PC-3 (cell line): Measurements from ENCODE around the gene GP1BB. TPM values are rescaled to one million over a fixed set of nuclear protein-coding genes. Genes with fewer than 3 reads are reported as not detected.

Experiments used
- ATAC-seq: fragments of 200-7000 bp; cut with Tn5 transposase; 2 replicates; pipeline ENCODE4 v1.9.1; 2020; ENCODE audit warnings: mild to moderate bottlenecking, moderate library complexity
- BruUV-seq: library from RNA; stranded (reverse); fragments of 400-500 nt; replicated peaks from 2 replicates; lab custom pipeline; 2021; lab: Mats Ljungman, UMichigan
- CTCF ChIA-PET: fragments of 300-600 bp; sonication (Branson Sonifier 250); formaldehyde crosslinking; loops from one replicate; lab custom pipeline; 2022; ENCODE audit warnings: antibody characterized with exemption; lab: Charles Lee
- POLR2A ChIA-PET: fragments of 300-600 bp; sonication (Branson Sonifier 250); formaldehyde crosslinking; loops from one replicate; lab custom pipeline; 2022; ENCODE audit warnings: antibody characterized with exemption; ENCODE audit not compliant: unreplicated experiment; lab: Charles Lee
- DNase-seq: peaks from one replicate; pipeline ENCODE4 v3.0.0-alpha.2; 2015
- H2AFZ ChIP-seq: fragments of 300-600 bp; sonication (generic); 2 replicates; pipeline ENCODE4 v1.6.0; 2016; ENCODE audit warnings: antibody characterized with exemption, low read length
- H3F3A ChIP-seq: fragments of 300-600 bp; sonication (generic); one replicate; pipeline ENCODE4 v1.6.0; 2017; ENCODE audit warnings: antibody characterized with exemption, low read length, control low read depth, mild to moderate bottlenecking; ENCODE audit not compliant: unreplicated experiment
- H3K27ac ChIP-seq: fragments of 300-600 bp; sonication (generic); 2 replicates; pipeline ENCODE4 v1.5.1; 2016; ENCODE audit warnings: mild to moderate bottlenecking, low read length
- H3K27me3 ChIP-seq: fragments of 300-600 bp; sonication (generic); 2 replicates; pipeline ENCODE4 v1.6.1; 2016; ENCODE audit warnings: low read length, mixed read lengths
- H3K36me3 ChIP-seq: fragments of 300-600 bp; sonication (generic); 2 replicates; pipeline ENCODE4 v1.6.1; 2016; ENCODE audit warnings: low read depth, mixed run types, low read length, mixed read lengths
- H3K4me1 ChIP-seq: fragments of 300-600 bp; sonication (generic); 2 replicates; pipeline ENCODE4 v1.5.1; 2016; ENCODE audit warnings: low read length; ENCODE audit not compliant: insufficient read depth
- H3K4me2 ChIP-seq: fragments of 300-600 bp; sonication (generic); 2 replicates; pipeline ENCODE4 v1.6.0; 2016; ENCODE audit warnings: low read length
- H3K4me3 ChIP-seq: fragments of 300-600 bp; sonication (generic); 2 replicates; pipeline ENCODE4 v1.5.1; 2016; ENCODE audit warnings: mild to moderate bottlenecking, low read length, mixed read lengths
- H3K79me2 ChIP-seq: fragments of 300-600 bp; sonication (generic); 2 replicates; pipeline ENCODE4 v1.6.1; 2017; ENCODE audit warnings: low read length, mixed read lengths
- H3K9ac ChIP-seq: fragments of 300-600 bp; sonication (generic); 2 replicates; pipeline ENCODE4 v1.6.0; 2016; ENCODE audit warnings: mild to moderate bottlenecking, low read length
- H3K9me2 ChIP-seq: fragments of 300-600 bp; sonication (generic); replicated peaks from 2 replicates; pipeline ENCODE4 v1.6.1; 2016; ENCODE audit warnings: mixed run types, low read length, mixed read lengths
- H3K9me3 ChIP-seq: fragments of 300-600 bp; sonication (generic); 2 replicates; pipeline ENCODE4 v1.6.1; 2016; ENCODE audit warnings: low read length, mixed read lengths
- H4K20me1 ChIP-seq: fragments of 300-600 bp; sonication (generic); 2 replicates; pipeline ENCODE4 v1.6.1; 2016; ENCODE audit warnings: low read length, mixed read lengths
- CTCF ChIP-seq: fragments of 300-600 bp; sonication (generic); conservative IDR thresholded peaks from 2 replicates; pipeline ENCODE4 v1.5.1; 2017; ENCODE audit warnings: antibody characterized with exemption, low read depth, mild to moderate bottlenecking, low read length
- EZH2 ChIP-seq: fragments of 300-600 bp; sonication (generic); IDR thresholded peaks from one replicate; pipeline ENCODE4 v1.6.1; 2017; ENCODE audit warnings: antibody characterized with exemption, mild to moderate bottlenecking, low read length; ENCODE audit not compliant: unreplicated experiment
- EZH2phosphoT487 ChIP-seq: fragments of 300-600 bp; sonication (generic); IDR thresholded peaks from 2 replicates; pipeline ENCODE4 v1.6.1; 2018; ENCODE audit warnings: mild to moderate bottlenecking, antibody characterized with exemption, low read length, borderline replicate concordance
- intact Hi-C: fragments of 100-400 bp; cut with micrococcal nuclease; formaldehyde crosslinking; loops from 2 replicates; pipeline ENCODE4 v1.9.0; 2023
- total RNA-seq: library from RNA; depleted of rRNA; stranded (reverse); fragments of >200 nt; gene quantifications from 2 replicates; pipeline ENCODE4 v1.2.3, GENCODE V29; 2014

GP1BB gene
- total RNA-seq, 1 experiment from 2014 or later = 0.80 TPM

GRCh38 chr22:19739448-19739895, 16.1 kb downstream of the GP1BB start:
- Histone ChIP-seq H3F3A (no peaks in the 10 kb centered on the region), H2AFZ (no peak overlapping the region), H3K4me3 (no peak overlapping the region), H3K36me3 (no peaks in the 10 kb centered on the region), H3K9ac (no peak overlapping the region), H3K9me2 (no peaks in the 10 kb centered on the region), H3K27me3 (no peaks in the 10 kb centered on the region), H3K4me1 (no peaks in the 10 kb centered on the region), H3K27ac (no peak overlapping the region), H4K20me1 (no peaks in the 10 kb centered on the region), H3K4me2 (no peak overlapping the region), H3K9me3 (no peaks in the 10 kb centered on the region), H3K79me2 (no peaks in the 10 kb centered on the region)
- no peak for TF ChIP-seq CTCF
- no peak for TF ChIP-seq EZH2
- no TSS peak for BruUV-seq
- POLR2A ChIA-PET = no interaction called here
- intact Hi-C loops = no loop called here
- ATAC-seq (no peak), DNase-seq (no peak)
- CTCF ChIA-PET = no interaction called here

- intact Hi-C loops = no loop called here
- no peak overlapping the region for H2AFZ ChIP-seq
- H3K79me2 ChIP-seq = no peaks in the 10 kb centered on the region
- no peaks in the 10 kb centered on the region for H3K36me3 ChIP-seq
- no TSS peak for BruUV-seq
- no peak for ATAC-seq
- H3F3A ChIP-seq = no peaks in the 10 kb centered on the region
- no peaks in the 10 kb centered on the region for H4K20me1 ChIP-seq
- no peaks in the 10 kb centered on the region for H3K27me3 ChIP-seq
- H3K9me3 ChIP-seq = no peaks in the 10 kb centered on the region
- ChIA-PET CTCF (no interaction called here), POLR2A (no interaction called here)
- no peak overlapping the region for H3K9ac ChIP-seq
- H3K4me1 ChIP-seq = no peaks in the 10 kb centered on the region
- no peak for TF ChIP-seq EZH2phosphoT487
- TF ChIP-seq CTCF = no peak
- TF ChIP-seq EZH2 = no peak
- no peak overlapping the region for H3K4me2 ChIP-seq
- no peak for DNase-seq
- H3K27ac ChIP-seq = no peak overlapping the region
- no peak overlapping the region for H3K4me3 ChIP-seq
- H3K9me2 ChIP-seq = no peaks in the 10 kb centered on the region
These were observed 16.6 kb downstream of the GP1BB start for GRCh38 chr22:19739911-19740449.

GRCh38 chr22:19740586-19740985, 17.2 kb downstream of the GP1BB start:
- POLR2A ChIA-PET = no interaction called here
- DNase-seq (no peak), ATAC-seq (no peak)
- H3K9me2 ChIP-seq = no peaks in the 10 kb centered on the region
- CTCF ChIA-PET = no interaction called here
- no peak overlapping the region for H3K4me2 ChIP-seq
- no peak overlapping the region for H3K4me3 ChIP-seq
- H3K4me1 ChIP-seq = no peaks in the 10 kb centered on the region
- no peaks in the 10 kb centered on the region for H3K36me3 ChIP-seq
- no peak overlapping the region for H3K9ac ChIP-seq
- TF ChIP-seq EZH2phosphoT487 = no peak
- no peak for TF ChIP-seq EZH2
- TF ChIP-seq CTCF = no peak
- no peaks in the 10 kb centered on the region for H3K79me2 ChIP-seq
- H3K27ac ChIP-seq = no peak overlapping the region
- intact Hi-C loops = no loop called here
- H3K27me3 ChIP-seq = no peaks in the 10 kb centered on the region
- BruUV-seq = no TSS peak
- no peaks in the 10 kb centered on the region for H3K9me3 ChIP-seq
- H4K20me1 ChIP-seq = no peaks in the 10 kb centered on the region
- no peak overlapping the region for H2AFZ ChIP-seq
- H3F3A ChIP-seq = no peaks in the 10 kb centered on the region
